Pancreas (tissue), 10 donors: ENCODE measurements around the gene OGT. TPM values are rescaled to one million over a fixed set of nuclear protein-coding genes. Genes with fewer than 3 reads are reported as not detected.

ENCODE experiments used
- ATAC-seq, 4 donors: fragments of 200-7000 bp; cut with Tn5 transposase; one replicate each; pipeline versions ENCODE4 v1.8.0 to v1.9.1; 2020; ENCODE audit warnings: mild to moderate bottlenecking in 4 of 4, moderate library complexity in 4 of 4
- DNase-seq, 6 donors: peaks; one replicate each; pipeline ENCODE4 v3.0.0-alpha.2; 2020
- FAIRE-seq: peaks from 2 replicates; lab custom pipeline; 2012; peaks lifted over from hg19 to GRCh38; lab: Jason Lieb, UNC
- H3K27ac ChIP-seq, 4 donors: fragments of 200-600 bp; sonication (generic); 1 replicate in 3 of 4; 2 replicates in 1 of 4; pipeline versions ENCODE4 v1.5.0 to v1.8.0; 2020
- H3K27me3 ChIP-seq, 4 donors: fragments of 200-600 bp; one replicate each; pipeline ENCODE4 v1.8.0; 2021
- H3K36me3 ChIP-seq, 3 donors: fragments of 200-600 bp; sonication (generic) in 1 of 3; one replicate each; pipeline versions ENCODE4 v1.5.0 to v1.8.0; 2020 to 2021
- H3K4me1 ChIP-seq, 3 donors: fragments of 200-600 bp; one replicate each; pipeline ENCODE4 v1.8.0; 2021
- H3K4me3 ChIP-seq, 4 donors: fragments of 200-600 bp; sonication (generic) in 2 of 4; one replicate each; pipeline versions ENCODE4 v1.5.0 to v1.8.0; 2020 to 2021
- H3K9me3 ChIP-seq, 4 donors: fragments of 200-600 bp; one replicate each; pipeline ENCODE4 v1.8.0; 2021
- CTCF ChIP-seq, 4 donors: fragments of 200-600 bp; sonication (generic) in 3 of 4; IDR thresholded peaks; one replicate each; pipeline versions ENCODE4 v1.5.0 to v1.8.0; 2021; ENCODE audit warnings: antibody characterized with exemption in 4 of 4
- WGBS, 2 donors: extraction: QIAGEN DNeasy Blood & Tissue Kit; methylation state at CpG; one replicate each; pipeline ENCODE4 v1.1.7; 2013; 5-methylcytosine and 5-hydroxymethylcytosine counted together
- intact Hi-C, 3 donors: fragments of 100-400 bp; cut with DNase I; formaldehyde crosslinking; loops; one replicate each; pipeline versions ENCODE4 v1.11.1 to v1.14.2; 2022
- polyA plus RNA-seq, 2 donors: library from polyadenylated mRNA; stranded (reverse); fragments of 200-250 nt; gene quantifications; one replicate each; pipeline ENCODE4 v1.2.3, GENCODE V29; 2013
- total RNA-seq, 6 donors: library from RNA; stranded (reverse); fragmentation: NEBNext Ultra II Directional in 4 of 6; extraction: Animal tissue kit (Norgen Biotek cat#: 25700) in 4 of 6; gene quantifications; one replicate each; pipeline versions ENCODE4 v1.2.1 to v1.2.4, GENCODE V29; 2021 to 2023
- donor health status: healthy with polysubstance abuse.
- donor health status: DM: no; HTN: no; CAD: no; lungs with moderate emphysema.
- donor health status: DM: no; HTN: no; CAD: no.
- donor health status: control.
- donor health status: control.
- donor health status: Bipolar disorder and iron deficiency.
- donor health status: DM: yes; HTN: yes; CAD: no.
- donor health status: DM: no; HTN: no; CAD: no.
- donor health status: DM: no; HTN: no; CAD: no.
- donor health status: DM: yes; HTN: yes; CAD: no.

The OGT gene
- total and polyA plus RNA-seq, 8 donors, result 47.8 to 118 (median 74.5) TPM

GRCh38 chrX:71578253-71579135 is 45.6 kb downstream of the OGT start, which contains the start of gene GCNA:
GCNA (plus strand) TSS chrX:71578437; CDS start chrX:71580822, 2,385 bp downstream.
- intact Hi-C loops, result no loop called here
- Histone ChIP-seq H3K27ac (no peak within 1 kb of the TSS), H3K36me3 (peaks cover 2 to 10% (median 4%) of the 10 kb centered on the region in 3 donors), H3K9me3 (no peaks in the 10 kb centered on the region), H3K27me3 (no peaks in the 10 kb centered on the region), H3K4me1 (no peaks in the 10 kb centered on the region), H3K4me3 (no peak within 1 kb of the TSS)
- peak in 1 of 6 donors; percentile 55 for DNase-seq
- no peak for TF ChIP-seq CTCF (IDR thresholded peaks at IDR 0.05)
- FAIRE-seq, result no peak
- ATAC-seq, result peak in 1 of 4 donors; percentile 19
- 95 to 98% methylated on average over 46 to 48 of the region's 48 CpGs for WGBS, 2 donors

GRCh38 chrX:71579136-71579989 is 46.5 kb downstream of the OGT start:
- H3K9me3 ChIP-seq, result no peaks in the 10 kb centered on the region
- no peak for TF ChIP-seq CTCF (IDR thresholded peaks at IDR 0.05)
- 91 to 94% methylated on average over 25 to 26 of the region's 26 CpGs for WGBS, 2 donors
- no peak overlapping the region for H3K4me3 ChIP-seq
- H3K27ac ChIP-seq, result no peak overlapping the region
- no peaks in the 10 kb centered on the region for H3K27me3 ChIP-seq
- intact Hi-C loops, result no loop called here
- ATAC-seq (peak in 1 of 4 donors; percentile 15), FAIRE-seq (no peak), DNase-seq (peak in 1 of 6 donors; percentile 54)
- no peaks in the 10 kb centered on the region for H3K4me1 ChIP-seq
- H3K36me3 ChIP-seq, result peaks cover 0 to 2% (median 1%) of the 10 kb centered on the region in 3 donors

DNA sequence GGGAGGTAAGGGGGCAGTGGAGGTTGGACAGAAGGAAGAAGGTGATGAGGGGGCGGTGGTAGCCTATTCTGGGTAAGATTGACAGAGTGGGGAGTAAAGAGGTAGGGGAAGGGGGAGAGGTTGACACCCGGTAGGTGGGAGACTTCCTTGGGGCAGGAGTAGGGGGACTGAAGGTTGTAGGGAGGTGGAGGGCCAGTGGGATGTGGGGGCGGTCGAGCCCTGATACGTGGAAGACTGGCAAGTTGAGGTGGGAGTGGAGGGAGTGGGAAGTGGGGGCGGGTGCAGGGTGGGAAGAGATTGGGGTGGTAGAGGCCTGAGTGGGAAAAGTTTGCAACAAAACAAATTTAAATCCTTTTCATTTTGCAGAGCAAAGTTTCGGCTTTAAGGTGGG is 47.1 kb downstream of the OGT start:
- no peak for FAIRE-seq
- Histone ChIP-seq H3K27ac (no peak overlapping the region), H3K9me3 (no peaks in the 10 kb centered on the region), H3K27me3 (no peaks in the 10 kb centered on the region), H3K36me3 (peaks cover 0 to 2% (median 0%) of the 10 kb centered on the region in 3 donors), H3K4me3 (no peak overlapping the region), H3K4me1 (no peaks in the 10 kb centered on the region)
- DNase-seq, result no peak
- ATAC-seq, result no peak
- intact Hi-C loops, result no loop called here
- WGBS, 2 donors, result 87 to 89% methylated on average over 7 of the region's 7 CpGs
- TF ChIP-seq CTCF (IDR thresholded peaks at IDR 0.05), result no peak

GRCh38 chrX:71581210-71581609 is 48.3 kb downstream of the OGT start:
- intact Hi-C loops, result no loop called here
- Histone ChIP-seq H3K36me3 (no peaks in the 10 kb centered on the region), H3K27me3 (no peaks in the 10 kb centered on the region), H3K27ac (no peak overlapping the region), H3K9me3 (no peaks in the 10 kb centered on the region), H3K4me1 (no peaks in the 10 kb centered on the region), H3K4me3 (no peak overlapping the region)
- ATAC-seq (no peak), DNase-seq (no peak), FAIRE-seq (no peak)
- no peak for TF ChIP-seq CTCF (IDR thresholded peaks at IDR 0.05)
- 50 to 59% methylated on average over 5 of the region's 5 CpGs for WGBS, 2 donors
